ENCODE measurements around the gene MTUS2.

DNA sequence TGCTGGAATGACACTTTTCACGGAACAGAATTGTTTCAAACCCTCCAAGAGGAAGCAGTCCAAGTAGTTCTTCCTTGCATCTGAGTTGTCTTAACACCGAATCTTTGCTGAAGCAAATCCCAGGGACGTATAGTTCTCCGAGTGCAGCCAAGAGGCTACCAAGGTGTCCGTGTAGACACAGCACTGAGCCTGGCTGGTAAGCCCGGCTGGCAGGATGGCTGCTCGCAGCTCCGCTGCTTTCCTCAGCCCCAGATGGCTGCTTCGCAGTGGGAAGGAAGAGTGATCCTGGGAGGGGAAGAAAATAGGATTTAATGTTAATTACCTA is 670.4 kb downstream of the MTUS2 start:
- TF ChIP-seq POLR2A (IDR thresholded peaks at IDR 0.05; ENCODE audit: low read depth, low read length) (no peak), POLR2AphosphoS5 (IDR thresholded peaks at IDR 0.05; ENCODE audit: low read depth, low read length) (no peak), TAF1 (IDR thresholded peaks at IDR 0.05; ENCODE audit: low read depth, low read length) (no peak), PAX5 (IDR thresholded peaks at IDR 0.05; ENCODE audit: insufficient read depth, low read length, severe bottlenecking) (no peak)
